ENCODE data around the gene TMEM60.

DNA sequence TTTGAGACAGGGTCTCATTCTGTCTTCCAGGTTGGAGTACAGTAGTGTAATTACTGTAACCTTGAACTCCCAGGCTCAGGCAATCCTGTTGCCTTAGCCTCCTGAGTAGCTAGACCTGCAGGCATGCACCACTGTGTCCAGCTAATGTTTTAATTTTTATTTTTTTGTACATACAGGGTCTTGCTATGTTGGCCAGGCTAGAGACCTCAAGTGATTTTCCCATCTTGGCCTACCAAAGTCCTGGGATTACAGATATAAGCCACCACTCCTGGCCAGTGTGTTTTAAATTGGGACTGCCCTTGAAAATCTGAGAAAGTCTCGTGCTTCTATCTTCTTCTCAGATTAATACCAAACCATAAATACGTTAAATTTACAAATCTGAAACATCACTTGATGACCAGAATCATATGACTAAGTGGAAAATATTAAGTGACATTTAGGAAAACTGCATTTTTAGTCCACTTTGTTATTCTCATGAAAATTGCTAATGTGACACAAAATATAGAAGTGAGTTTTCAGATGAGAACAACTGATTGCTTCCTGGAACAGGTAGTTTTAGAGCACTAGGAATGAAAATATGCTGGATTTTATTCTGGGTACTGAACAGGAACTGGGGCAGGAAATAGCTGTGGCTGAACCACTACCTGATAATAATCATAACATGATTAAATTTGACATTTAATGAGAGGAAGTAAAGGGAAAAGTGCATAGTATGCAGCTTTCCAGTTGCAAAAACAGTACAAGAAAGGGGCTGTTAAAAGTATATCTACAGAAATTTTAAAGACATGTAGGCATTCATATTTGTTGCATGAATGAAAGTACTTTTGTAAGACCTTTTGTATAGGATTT, 4.5 kb upstream of the TMEM60 start:
- TF ChIP-seq, protein P1, sequence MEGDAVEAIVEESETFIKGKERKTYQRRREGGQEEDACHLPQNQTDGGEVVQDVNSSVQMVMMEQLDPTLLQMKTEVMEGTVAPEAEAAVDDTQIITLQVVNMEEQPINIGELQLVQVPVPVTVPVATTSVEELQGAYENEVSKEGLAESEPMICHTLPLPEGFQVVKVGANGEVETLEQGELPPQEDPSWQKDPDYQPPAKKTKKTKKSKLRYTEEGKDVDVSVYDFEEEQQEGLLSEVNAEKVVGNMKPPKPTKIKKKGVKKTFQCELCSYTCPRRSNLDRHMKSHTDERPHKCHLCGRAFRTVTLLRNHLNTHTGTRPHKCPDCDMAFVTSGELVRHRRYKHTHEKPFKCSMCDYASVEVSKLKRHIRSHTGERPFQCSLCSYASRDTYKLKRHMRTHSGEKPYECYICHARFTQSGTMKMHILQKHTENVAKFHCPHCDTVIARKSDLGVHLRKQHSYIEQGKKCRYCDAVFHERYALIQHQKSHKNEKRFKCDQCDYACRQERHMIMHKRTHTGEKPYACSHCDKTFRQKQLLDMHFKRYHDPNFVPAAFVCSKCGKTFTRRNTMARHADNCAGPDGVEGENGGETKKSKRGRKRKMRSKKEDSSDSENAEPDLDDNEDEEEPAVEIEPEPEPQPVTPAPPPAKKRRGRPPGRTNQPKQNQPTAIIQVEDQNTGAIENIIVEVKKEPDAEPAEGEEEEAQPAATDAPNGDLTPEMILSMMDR (IDR thresholded peaks at IDR 0.05) = no peak
- TF ChIP-seq POLR2A (IDR thresholded peaks at IDR 0.05) (no peak), EP300 (IDR thresholded peaks at IDR 0.05; ENCODE audit: low read depth) (no peak)
